Left colon (tissue), 2 donors: Measurements from ENCODE around the gene SPARC. TPM values are rescaled to one million over a fixed set of nuclear protein-coding genes. Genes with fewer than 3 reads are reported as not detected.
"Not testable (repeated sequence)": the region's sequence is repeated elsewhere in the genome, so short reads cannot be mapped to it uniquely, and the experiment has no call there.

Experiments
- ATAC-seq: fragments of 200-7000 bp; cut with Tn5 transposase; one replicate; pipeline ENCODE4 v1.9.1; 2020; ENCODE audit warnings: mild to moderate bottlenecking, moderate library complexity
- DNase-seq, 2 donors: peaks; one replicate each; pipeline ENCODE4 v3.0.0-alpha.2; 2020
- intact Hi-C, 2 donors: fragments of 100-400 bp; cut with DNase I in 1 of 2; cut with micrococcal nuclease in 1 of 2; formaldehyde crosslinking; loops; one replicate each; pipeline versions ENCODE4 v1.11.2 to v1.14.0; 2022; cut with DNase I, micrococcal nuclease
- total RNA-seq, 2 donors: library from RNA; stranded (reverse); fragmentation: NEBNext Ultra II Directional; extraction: Animal tissue kit (Norgen Biotek cat#: 25700); gene quantifications; one replicate each; pipeline ENCODE4 v1.2.1, GENCODE V29; 2021
- donor health status: DM: no; HTN: no; CAD: no.
- donor health status: DM: yes; HTN: yes; CAD: no.

The SPARC gene
- total RNA-seq, 2 donors from 2014 or later, result 91.3 to 178 TPM

DNA sequence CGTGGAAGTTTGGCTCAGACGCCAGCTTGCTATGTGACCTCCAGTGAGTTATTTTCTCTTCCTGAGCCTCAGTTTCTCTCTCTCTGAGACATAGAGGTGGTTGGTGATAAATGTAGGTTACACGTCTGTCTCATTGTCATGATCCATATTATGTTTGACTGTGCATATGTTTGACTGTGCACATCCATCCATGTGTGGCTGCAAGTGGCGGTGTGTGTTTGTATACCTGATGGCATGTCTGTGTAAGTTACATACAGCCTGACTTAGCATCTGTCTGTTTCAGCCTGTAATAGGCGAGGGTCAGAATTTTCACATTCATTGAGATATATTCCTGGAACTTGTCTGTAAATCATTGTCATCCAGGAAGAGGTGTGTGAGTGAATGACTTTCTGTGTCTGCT, 3.3 kb downstream of the SPARC start:
- DNase-seq (no peak), ATAC-seq (no peak)
- intact Hi-C loops, result no loop called here

DNA sequence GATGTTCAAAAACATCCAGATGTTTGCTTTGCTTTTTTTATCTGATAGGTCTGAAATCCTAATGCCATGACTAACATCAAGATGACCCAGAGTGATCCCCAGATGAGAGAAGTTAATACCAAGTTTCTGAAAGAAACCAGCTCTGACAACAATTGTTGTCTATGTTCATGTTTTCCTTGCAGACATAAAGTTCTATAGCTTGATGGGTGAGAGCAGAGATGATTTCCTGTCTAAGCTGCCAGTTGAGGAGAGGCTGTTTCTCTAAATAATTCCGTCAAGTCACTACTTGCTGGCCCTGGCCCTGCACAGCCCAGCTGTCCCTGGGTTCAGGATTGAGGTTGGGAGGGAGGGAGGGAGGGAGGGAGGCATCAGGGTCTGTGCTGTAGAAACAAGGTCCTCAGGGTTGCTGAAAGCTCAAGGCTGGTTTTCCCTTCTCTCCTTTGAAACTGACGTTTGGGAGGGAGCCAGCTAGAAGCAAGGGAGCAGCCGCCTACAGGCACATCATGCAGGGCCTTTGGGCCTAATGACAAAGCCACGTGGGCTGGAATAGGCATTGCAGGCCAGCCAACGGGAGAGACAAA, 3.9 kb downstream of the SPARC start:
- DNase-seq (no peak), ATAC-seq (no peak)
- intact Hi-C loops, result no loop called here

DNA sequence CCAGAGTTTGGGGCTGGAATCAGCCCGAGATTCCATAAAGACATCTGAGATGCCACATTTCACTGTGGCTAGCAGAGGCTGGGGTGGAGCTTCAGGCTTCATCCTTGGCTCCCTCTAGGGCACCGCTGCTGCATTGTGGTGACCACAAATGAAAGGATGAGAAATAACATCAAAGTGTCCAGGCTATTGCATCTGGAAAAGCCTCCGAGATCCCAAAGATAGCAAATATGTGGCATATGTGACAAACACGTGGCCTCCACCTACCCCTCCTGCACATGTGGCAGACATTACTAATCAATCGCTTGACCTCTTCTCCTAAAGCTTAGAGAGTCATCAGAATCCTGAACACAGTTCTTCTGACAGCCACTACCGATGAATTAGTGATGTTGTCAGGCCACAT, 4.5 kb downstream of the SPARC start:
- no peak for ATAC-seq
- intact Hi-C loops, result no loop called here
- no peak for DNase-seq

DNA sequence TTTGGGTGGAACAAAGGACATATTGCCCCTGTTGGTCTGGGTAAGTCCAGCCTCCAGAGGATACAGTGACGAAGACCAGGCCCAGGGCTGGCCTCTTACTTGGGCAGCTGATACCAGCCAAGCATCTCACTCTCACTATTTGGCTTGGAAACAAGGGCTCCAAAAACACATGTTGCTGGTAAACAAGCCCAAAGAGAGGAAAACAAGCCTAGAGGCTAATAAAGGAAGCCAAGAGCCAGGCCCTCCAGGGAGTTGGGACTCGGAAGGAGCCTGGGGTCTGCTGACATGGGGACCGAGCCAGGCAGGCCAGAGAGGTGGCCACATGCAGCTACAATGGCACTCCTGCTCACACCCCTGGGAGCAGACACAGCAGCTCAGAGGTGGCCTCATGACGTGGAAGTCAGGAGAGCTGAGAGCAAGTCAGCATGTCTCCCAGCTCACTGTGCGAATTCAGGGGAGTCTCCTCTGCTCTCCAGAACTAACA, 5.7 kb downstream of the SPARC start:
- ATAC-seq (no peak), DNase-seq (no peak)
- intact Hi-C loops, result no loop called here

DNA sequence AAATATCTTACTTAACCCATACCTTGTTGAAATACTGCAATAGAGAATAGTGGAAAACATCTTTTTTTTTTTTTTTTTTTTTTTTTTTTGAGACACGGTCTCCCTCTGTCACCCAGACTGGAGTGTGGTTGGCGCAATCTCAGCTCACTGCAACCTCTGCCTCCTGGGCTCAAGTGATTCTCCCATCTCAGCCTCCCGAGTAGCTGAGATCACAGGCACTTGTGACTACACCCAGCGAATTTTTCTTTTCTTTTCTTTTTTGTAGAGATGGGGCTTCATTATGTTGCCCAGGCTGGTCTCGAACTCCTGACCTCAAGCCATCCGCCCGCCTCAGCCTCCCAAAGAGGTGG, 6.6 kb downstream of the SPARC start:
- DNase-seq, intact Hi-C loops, ATAC-seq: not testable (repeated sequence)

DNA sequence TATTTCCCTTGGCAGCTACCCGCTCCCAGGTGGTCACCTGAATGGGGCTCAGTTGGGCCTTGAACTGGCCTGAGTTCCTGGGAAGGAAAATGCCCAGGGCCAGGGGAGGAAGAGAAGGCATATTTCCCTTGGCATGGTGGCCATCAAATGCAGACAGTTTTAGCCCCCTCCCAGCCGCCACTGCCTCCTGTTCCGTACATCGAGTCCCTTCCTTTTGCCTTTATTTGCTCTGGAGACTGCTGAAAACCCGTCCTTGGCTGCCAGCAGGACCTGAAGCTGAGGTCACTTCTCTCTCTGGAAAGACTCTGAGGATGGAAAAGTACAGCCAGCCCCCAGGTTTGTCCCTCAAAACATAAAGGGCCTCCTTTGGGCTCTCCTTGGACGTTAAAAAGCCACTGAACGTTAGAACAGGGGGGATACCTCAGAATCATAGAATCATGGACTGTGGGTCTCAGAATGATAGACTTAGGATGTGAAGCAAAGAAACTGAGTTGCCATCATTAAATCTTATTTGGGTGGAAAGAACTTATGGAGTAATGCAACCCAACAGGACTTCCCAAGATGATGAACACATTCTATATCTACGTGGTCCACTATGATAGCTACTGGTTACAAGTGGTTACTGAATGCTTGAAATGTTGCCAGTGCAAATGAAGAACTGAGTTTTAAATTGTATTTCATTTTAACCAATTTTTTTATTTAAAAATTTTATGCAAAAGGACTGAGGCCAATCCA, 7.1 kb downstream of the SPARC start:
- intact Hi-C loops, result no loop called here
- ATAC-seq (no peak), DNase-seq (no peak)

DNA sequence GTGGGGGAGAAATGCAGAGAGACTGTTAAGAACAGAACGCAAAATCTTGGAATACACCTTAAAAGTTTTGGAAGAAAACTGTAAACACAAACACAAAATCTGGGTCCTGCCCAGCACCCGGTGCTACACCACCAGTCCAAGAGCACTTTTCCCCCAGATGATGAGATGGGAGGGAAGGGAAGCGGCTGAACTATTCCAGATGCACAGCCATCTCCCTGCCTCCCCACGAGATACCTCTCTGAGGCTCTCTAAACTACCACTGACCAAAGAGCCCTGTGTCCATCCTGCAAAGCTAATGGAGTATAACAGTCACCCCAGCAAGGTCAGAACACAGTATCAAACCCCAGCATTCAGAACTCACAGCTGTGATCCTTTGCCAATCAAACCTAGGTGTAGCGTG, 8.0 kb downstream of the SPARC start:
- no peak for ATAC-seq
- DNase-seq, result no peak

DNA sequence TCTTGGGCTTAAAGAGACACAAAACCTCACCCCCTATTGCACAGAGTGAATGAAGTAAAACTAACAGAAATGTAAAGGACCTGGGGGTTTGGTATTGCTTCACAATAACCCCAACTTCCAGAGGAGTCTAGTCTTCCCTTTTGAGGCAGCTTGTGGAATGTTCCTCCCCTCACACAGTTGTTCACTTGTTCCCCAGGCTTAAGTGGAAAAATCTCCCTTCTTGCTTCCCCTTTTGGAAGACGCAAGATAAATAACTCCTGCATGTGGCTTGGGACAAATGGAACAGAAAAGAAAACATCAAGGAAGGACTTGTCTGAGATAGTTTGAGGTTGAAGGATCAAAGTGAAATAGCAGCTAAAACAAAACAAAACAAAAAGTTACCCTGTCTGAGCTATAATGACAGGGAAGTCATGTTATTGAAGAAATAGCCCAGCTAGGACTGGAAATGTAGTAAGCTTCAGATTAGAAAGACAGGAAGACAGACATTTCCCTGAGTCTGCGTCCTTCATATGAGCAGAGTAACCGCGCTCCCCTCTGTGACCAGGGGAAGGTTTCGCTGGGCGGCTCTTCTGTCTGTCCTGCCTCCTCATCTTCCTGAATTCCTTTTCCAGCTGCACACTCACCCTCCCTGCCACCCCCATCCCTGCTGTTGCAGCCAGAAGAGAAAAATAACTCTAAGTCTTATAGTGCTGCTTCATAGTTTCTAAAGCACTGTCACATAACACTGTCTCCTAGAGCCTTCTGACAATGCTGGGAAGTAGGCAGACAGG, 8.8 kb downstream of the SPARC start:
- ATAC-seq, result no peak
- no peak for DNase-seq
- intact Hi-C loops, result no loop called here

More for the DNA sequence above, 8.0 kb downstream of the SPARC start:
- intact Hi-C loops, result no loop called here

DNA sequence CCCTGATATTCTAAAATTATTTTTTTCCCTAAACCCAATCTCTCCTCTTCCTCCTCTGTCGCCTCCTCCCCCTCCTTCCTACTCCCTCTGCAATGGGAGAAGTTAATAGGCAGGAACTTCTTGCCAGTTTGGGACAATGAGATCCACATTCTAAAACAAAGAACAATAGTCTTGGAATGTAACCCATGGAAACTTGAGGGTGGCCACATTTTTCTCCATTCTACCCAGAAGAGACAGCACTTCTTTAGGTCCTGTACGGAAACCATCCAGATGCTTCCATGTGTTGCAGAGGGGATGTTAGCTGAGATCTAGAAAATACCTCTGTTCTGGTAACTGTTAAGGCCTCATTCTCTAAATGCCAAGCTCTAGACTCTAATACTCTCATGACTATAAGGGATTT, 10.0 kb downstream of the SPARC start:
- ATAC-seq (no peak), DNase-seq (no peak)
- intact Hi-C loops, result no loop called here

DNA sequence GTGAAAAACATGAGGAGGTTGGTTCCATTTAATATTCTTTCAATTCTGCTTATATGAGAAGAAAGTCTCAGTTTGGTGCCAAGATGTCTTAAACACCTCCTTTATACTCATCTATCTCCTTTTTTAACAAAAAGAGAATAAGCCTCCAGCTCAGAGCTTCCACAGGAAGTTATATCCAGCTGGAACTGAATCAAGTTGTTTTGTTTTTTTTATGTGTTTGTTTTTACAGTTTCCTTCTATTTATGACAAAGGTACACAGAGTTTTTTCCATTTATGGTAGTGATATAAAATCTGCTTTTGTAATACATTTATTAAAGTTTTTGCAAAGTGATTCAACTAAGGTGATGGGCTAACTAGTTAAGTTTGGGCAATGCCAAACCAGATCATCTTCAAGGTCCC, 10.4 kb downstream of the SPARC start:
- intact Hi-C loops, result no loop called here
- ATAC-seq, result no peak
- DNase-seq, result no peak

DNA sequence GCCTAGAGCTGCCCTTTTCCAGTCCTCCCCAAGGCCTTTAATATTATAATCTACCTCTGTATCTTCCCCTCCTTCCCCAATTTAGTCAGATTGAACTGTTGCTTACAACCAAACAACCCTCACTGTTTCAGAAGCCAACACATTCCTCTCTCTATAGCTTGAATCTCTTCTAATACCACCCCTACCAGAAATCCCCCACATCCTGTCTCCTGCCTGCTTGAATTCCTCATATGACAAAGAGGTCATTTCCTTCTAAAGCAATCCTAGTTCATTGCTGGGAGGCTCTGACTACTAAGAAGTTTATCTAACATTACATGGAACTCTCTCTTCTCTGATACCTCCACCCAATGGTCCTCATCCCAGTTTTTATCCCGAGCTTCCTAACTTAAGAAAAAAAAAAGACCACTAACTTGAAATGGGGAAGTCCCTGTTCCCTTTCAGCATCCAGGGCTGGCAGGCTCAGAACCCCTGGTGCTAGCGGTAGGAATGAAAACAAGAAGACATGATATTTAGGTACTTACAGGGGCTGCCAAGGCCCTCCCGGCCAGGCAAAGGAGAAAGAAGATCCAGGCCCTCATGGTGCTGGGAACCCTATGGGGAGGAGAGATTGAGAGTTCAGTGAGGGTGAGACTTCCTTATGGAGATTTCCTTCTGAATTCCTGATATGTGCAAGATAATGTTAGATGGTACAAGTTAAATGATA, 11.0 kb downstream of the SPARC start:
- no peak for ATAC-seq
- DNase-seq, result no peak
- intact Hi-C loops, result no loop called here

DNA sequence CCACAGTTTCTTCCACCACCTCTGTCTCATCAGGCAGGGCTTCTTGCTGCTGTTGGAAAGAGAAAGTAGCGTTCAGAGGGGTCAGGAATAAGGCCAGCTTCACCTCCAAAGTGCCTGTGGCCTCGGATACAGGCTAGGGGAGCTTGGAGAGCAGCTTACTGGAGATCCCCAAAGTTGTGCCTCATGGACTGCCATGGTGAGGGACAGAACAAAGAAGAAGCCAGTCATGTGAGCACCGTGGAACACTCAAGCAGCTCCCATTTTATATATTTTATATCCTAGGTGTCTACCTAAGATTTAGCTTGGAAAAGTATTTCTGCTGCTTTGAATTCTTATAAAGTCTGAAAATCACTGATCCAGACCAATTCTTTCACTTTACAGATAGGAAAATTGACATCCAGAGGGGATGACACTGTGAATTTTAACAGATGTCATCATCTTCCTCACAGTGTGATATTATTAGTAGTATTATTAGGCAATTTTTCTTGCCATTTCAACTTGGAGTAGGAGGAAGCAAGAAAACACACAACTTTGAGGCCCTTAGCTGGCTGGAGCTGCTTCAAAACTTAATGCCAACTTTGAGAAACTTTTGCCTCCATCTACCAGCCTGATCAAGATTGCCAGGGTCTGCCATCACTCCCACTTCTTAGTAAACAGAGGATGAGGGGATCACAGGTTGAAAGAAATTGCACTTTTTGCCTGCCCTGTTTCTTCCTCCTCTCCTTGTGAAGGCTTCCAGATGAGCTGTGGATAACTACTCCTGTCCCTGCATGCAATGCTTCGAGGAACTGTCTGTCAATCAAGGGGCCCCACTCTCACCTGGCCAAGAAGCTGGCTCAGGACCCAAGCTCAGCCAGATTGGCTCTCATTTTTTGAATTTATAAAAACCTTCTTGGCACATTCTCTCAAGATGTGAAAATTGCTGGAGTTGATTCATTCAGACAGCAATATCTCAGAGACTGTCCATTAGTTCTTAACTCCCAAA, 11.8 kb downstream of the SPARC start:
- ATAC-seq (no peak), DNase-seq (no peak)
- intact Hi-C loops, result no loop called here

DNA sequence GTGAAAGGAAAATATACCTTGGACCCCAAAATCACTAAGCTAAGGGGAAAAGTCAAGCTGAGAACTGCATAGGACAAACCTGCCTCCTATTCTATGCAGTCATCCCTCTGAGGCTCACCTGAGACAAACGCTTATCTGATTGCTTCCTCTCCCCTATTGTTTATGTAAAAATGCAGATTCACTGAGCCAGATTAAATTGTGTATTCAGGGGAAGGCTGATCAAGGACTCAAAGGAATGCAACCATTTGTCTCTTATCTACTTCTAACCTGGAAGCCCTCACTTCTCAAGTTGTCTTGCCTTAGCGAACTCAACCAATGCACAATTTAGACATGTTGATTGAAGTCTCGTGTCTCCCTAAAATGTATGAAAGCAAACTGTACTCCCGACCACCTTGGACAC, 13.3 kb downstream of the SPARC start:
- DNase-seq (no peak), ATAC-seq (no peak)
- intact Hi-C loops, result no loop called here

DNA sequence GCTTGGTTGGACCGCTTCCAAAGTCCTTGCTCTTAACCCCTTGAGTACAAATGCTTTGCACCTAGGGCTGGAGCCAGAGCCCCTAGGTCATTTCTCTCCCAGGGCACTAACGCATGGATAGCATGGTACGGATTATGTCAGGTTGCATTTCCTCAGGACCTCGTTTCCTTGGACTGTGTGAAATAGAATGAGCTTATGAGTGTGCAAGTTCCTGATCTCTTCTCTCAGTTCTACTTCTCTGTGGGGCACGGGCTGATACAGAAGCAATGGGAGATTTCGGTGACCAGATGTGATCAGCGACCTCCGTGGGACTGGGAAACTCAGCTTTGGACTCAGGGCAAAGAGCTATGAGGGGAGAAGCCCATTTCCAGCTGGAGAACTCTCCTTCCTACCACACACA, 14.2 kb downstream of the SPARC start:
- intact Hi-C loops, result no loop called here
- ATAC-seq (no peak), DNase-seq (no peak)

DNA sequence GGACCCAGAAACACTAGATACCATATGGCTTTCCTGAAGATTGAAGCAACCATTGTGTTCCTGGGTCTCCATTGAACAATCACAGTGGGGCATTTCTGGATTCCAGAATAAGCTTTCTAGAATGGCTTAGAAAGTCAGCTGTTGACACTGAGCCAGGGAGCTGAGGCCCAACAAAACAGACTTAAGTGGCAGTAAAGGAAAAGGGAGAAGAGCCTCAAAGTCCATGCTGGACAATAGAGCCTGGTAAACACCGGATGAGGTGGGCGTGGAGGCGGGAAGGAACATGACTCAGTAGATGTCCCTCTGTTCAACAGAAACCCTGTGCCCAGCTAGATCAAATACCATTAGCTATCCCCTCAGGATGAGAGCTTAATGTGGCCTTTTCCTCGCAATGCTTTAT, 14.8 kb downstream of the SPARC start:
- intact Hi-C loops, result no loop called here
- ATAC-seq, result peak; percentile 43

DNA sequence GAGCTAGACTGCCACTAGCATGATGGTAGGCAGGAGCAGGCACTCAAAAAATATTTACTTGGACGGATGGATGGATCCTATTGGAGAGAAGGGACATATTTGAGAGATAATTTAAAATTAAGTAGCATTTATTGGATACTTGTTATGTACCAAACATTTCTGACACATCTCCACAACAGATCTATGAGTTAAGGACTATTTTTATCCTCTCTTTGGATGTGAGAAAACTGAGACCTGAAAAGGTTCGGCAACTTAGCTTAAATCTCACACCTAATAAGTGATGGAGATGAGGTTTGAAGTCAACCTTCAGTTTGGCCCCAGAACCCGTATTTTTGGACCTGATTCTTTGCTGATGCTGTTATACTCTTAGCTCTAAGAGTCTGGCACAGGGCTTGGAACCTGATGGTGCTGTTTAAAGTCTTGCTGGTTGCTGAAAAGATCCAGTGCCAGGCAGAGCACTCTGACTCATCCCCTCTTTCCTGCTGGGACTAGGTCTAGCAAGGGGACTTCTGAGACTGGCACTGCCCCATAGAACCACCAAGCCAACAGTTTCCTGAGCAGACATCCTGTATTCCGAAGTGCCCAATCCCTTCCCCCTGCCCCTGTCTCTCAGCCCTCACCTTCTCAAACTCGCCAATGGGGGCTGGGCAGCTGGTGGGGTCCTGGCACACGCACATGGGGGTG, 15.6 kb downstream of the SPARC start:
- intact Hi-C loops, result no loop called here
- DNase-seq, result no peak

More for the DNA sequence above, 14.8 kb downstream of the SPARC start:
- no peak for DNase-seq

DNA sequence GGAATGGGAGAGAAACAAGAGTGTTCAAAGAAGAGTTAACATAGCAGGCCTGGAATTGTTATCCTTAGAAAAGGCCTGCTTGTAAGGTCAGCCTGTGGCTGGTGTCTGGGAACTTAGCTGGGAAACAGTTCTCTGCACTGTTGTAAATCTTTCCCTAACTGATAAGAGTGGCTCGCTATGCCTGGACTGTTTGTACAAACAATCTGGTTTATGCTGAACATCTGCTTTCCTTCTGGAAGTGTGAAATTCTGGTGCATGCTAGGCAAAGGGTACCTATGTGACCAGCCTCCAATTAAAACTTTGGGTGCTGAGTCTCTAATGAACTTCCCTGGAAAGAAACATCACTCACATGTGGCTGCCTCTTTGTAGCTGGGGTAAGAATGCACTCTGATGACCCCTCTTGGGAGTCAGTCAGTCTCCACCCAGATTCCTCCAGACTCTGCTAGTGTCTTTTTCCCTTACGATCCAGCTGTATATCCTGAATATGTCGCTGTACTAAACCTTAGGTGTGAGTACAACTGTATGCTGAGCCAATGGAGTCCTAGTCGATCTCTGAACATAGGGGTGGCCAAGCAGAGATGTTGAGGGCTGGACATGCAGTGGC, 16.5 kb downstream of the SPARC start:
- peak; percentile 61 for ATAC-seq
- intact Hi-C loops, result no loop called here

More for the DNA sequence above, 15.6 kb downstream of the SPARC start:
- ATAC-seq, result no peak

More for the DNA sequence above, 16.5 kb downstream of the SPARC start:
- DNase-seq, result no peak
